ENCODE data around the gene DDX41. TPM values are rescaled to one million over a fixed set of nuclear protein-coding genes. Genes with fewer than 3 reads are reported as not detected.

The DDX41 gene
- total and polyA plus RNA-seq, 9 donors: 58.3 to 104 (median 70.8) TPM

DNA sequence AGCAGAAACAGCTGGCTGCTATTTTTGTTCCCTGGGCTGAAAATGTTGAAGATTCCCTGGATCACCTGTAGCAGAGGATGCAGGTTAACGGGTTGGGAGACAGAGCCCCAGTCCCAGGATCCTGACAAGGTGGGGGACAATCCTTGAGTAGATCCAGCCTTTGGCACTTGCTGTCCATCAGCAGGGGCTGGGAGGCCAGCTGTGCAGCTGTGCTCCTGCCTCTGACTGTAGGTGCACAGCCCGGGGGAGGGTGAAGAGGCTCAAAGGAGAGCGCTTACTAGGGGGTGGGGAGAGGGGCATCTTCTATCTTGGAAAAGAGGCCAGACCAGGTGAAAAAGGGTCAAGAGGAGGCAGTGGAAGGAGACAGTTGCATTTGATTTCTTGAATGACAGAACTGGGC is 3.5 kb upstream of the DDX41 start:
- peak in 1 of 5 donors; percentile 3 for DNase-seq
- no peaks in the 10 kb centered on the region for H3K36me3 ChIP-seq
- intact Hi-C loops (cut with DNase I): no loop called here
- no peak overlapping the region for H3K27ac ChIP-seq
- no peaks in the 10 kb centered on the region for H3K9me3 ChIP-seq
- H3K4me3 ChIP-seq: no peak overlapping the region
- no peaks in the 10 kb centered on the region for H3K27me3 ChIP-seq
- peaks cover 5% of the 10 kb centered on the region for H3K4me1 ChIP-seq (ENCODE audit: insufficient read depth)
- no peak for TF ChIP-seq EP300 (IDR thresholded peaks at IDR 0.05)
- TF ChIP-seq, protein P1, sequence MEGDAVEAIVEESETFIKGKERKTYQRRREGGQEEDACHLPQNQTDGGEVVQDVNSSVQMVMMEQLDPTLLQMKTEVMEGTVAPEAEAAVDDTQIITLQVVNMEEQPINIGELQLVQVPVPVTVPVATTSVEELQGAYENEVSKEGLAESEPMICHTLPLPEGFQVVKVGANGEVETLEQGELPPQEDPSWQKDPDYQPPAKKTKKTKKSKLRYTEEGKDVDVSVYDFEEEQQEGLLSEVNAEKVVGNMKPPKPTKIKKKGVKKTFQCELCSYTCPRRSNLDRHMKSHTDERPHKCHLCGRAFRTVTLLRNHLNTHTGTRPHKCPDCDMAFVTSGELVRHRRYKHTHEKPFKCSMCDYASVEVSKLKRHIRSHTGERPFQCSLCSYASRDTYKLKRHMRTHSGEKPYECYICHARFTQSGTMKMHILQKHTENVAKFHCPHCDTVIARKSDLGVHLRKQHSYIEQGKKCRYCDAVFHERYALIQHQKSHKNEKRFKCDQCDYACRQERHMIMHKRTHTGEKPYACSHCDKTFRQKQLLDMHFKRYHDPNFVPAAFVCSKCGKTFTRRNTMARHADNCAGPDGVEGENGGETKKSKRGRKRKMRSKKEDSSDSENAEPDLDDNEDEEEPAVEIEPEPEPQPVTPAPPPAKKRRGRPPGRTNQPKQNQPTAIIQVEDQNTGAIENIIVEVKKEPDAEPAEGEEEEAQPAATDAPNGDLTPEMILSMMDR (IDR thresholded peaks at IDR 0.05): no peak
- no peak for TF ChIP-seq POLR2A (IDR thresholded peaks at IDR 0.05)
- 77 to 82% (median 82%) methylated on average over 3 of the region's 3 CpGs for WGBS, 3 donors

DNA sequence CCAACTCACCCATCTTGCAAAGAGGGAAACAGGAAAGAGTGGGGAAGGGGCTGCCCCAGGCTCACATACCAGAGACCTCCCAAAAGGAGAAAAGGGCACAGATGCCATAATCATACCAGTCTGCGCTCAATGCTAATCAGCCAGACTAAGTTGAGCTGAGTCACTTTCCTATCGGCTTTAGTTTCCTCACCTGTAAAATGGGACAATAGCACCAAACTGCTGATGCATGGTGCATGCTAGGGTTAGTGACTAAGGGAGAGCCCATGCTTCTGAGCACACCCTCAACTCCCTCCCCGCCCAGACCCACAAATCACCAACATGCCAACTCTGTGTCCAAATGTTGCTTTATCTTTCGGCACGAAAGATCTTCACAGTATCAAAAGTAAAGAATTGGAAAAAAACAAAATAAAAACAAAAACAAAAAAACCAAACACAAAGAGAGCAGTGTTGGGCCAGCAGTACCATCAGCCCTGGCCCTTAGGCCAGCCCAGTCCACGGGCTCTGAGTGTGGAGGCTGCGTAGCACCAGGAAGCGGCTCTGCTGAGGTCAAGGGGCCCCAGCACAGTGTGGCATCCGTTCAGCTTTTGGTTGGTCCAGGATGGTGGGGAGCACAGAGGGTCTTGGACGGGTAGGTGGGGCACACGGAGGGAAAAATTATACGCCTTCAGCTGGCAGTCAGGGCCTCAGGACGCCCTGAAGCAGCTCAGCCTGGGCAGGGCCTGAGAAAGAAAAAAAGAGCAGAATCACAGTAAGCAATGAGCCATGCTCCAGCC is 2.9 kb upstream of the DDX41 start:
- H3K4me3 ChIP-seq: no peak overlapping the region
- no peaks in the 10 kb centered on the region for H3K9me3 ChIP-seq
- peaks cover 5% of the 10 kb centered on the region for H3K4me1 ChIP-seq (ENCODE audit: insufficient read depth)
- peak in 1 of 5 donors; percentile 16 for DNase-seq
- H3K36me3 ChIP-seq: no peaks in the 10 kb centered on the region
- H3K27ac ChIP-seq: no peak overlapping the region
- 71 to 84% (median 74%) methylated on average over 13 of the region's 13 CpGs for WGBS, 3 donors
- TF ChIP-seq, protein P1 (IDR thresholded peaks at IDR 0.05): no peak
- TF ChIP-seq POLR2A (IDR thresholded peaks at IDR 0.05): no peak
- TF ChIP-seq EP300 (IDR thresholded peaks at IDR 0.05): no peak
- intact Hi-C loops (cut with DNase I): no loop called here
- H3K27me3 ChIP-seq: no peaks in the 10 kb centered on the region

DNA sequence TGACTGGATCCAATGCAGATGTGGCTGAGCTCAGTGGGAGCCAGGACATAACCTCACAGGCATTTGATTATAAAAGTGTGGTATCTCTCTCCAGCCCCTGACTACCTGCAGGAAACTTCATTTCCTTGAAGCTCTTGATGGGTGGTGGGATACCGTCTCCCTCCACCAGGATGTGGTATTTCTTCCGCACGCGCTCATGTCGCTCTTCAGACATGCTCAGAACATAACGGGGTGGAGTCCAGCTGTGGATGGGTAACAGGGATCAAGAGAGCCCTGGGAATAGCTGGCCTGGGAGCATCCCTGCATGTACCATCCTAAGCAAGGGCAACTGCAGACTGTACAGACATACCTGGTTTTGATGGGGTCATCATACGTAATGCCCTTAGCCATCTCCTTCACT is 1.2 kb downstream of the DDX41 start:
- no peaks in the 10 kb centered on the region for H3K27me3 ChIP-seq

DNA sequence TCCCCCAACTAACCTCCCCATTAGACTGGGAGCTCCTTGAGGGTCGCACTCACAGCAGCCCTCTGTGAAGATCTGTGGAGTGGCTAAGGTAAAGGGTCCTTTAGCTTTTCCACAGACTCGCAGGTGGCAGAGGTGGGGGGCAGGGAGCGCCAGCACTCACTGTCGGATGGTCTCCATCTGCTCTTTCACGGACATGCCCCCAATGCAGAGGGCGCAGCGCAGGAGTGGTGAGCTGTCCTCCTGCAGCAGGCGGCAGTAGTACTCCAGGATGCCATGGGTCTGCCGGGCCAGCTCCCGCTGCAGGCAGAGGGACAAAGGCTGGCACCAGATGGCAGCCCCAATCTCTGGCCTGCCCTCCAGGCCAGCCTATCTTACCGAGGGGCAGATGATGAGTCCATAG is 2.2 kb downstream of the DDX41 start:
- Histone ChIP-seq H3K9me3 (no peaks in the 10 kb centered on the region), H3K4me3 (no peak overlapping the region), H3K27me3 (no peaks in the 10 kb centered on the region), H3K36me3 (no peaks in the 10 kb centered on the region), H3K27ac (no peak overlapping the region), H3K4me1 (ENCODE audit: insufficient read depth) (peaks cover 5% of the 10 kb centered on the region)
- TF ChIP-seq, protein P1 (IDR thresholded peaks at IDR 0.05): no peak
- TF ChIP-seq EP300 (IDR thresholded peaks at IDR 0.05): no peak
- TF ChIP-seq POLR2A (IDR thresholded peaks at IDR 0.05): no peak
- intact Hi-C loops (cut with DNase I): no loop called here
- 92% methylated on average over 11 of the region's 11 CpGs for WGBS, 3 donors
- no peak for DNase-seq

More for the DNA sequence above, 1.2 kb downstream of the DDX41 start:
- no peak for TF ChIP-seq EP300 (IDR thresholded peaks at IDR 0.05)
- TF ChIP-seq, protein P1 (IDR thresholded peaks at IDR 0.05): no peak
- no peak for TF ChIP-seq POLR2A (IDR thresholded peaks at IDR 0.05)
- Histone ChIP-seq H3K4me1 (ENCODE audit: insufficient read depth) (peaks cover 5% of the 10 kb centered on the region), H3K4me3 (no peak overlapping the region), H3K27ac (no peak overlapping the region), H3K36me3 (no peaks in the 10 kb centered on the region), H3K9me3 (no peaks in the 10 kb centered on the region)
- no peak for DNase-seq
- 86 to 89% (median 87%) methylated on average over 7 of the region's 7 CpGs for WGBS, 3 donors
- intact Hi-C loops (cut with DNase I): no loop called here

All from ovary (tissue), 9 donors.